Activated CD8-positive, alpha-beta memory T cell treated with anti-CD3 and anti-CD28 coated beads, Interleukin-2, amount 50 U/mL, for 24 hours (primary cell): ENCODE results near the gene AGMO.
"Not testable (repeated sequence)": the region's sequence is repeated elsewhere in the genome, so short reads cannot be mapped to it uniquely, and the experiment has no call there.

Experiments used
- DNase-seq: peaks from one replicate; pipeline ENCODE4 v3.0.0-alpha.2; 2020; ENCODE audit errors: extremely low read depth

AGMO gene

DNA sequence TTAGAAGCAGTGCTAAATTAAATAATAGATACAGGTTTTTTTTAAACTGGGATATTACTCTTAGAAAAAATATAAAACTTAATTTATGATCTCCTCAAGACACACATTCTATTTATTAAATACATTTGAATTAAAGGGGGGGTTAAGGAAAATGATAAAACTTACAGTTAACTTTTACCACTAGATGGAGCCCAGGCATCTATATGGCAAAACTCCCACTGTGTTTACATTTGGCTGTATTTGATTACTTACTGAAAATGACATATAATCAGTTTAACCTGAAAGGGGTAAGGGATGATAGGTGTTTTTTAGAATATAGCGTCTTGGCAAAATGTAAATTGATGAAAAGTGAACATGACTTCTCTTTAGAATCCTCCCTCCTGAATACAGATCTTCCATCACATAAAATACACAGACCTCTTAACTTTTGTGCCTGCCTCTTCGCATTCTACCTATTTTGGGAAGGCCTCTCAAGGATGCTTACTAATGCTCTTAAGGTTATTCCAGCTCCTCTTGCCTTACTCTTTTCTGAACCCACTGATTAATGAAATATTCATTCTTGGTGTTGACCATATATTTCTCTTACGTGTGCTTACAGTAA lies 235.7 kb downstream of the AGMO start:
- no peak for DNase-seq

DNA sequence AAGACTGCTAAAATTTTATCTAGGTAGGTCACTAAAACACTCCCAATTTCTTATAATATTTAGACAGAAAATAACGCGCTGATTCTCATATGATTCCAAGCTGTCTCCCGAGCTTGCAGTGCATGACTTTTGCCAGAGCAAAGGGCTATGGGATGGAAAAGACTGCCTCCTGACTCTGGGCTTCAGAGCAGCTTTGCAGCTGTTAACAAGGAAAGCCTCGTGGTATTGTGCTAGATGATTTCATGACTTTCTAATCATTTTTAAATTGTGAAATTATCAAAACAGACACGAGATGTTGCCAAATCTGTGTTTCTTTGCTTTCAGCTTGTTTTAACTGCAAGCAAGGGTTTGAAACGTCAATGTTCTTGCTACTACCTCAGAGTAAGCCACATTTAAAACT lies 238.3 kb downstream of the AGMO start:
- DNase-seq: no peak

DNA sequence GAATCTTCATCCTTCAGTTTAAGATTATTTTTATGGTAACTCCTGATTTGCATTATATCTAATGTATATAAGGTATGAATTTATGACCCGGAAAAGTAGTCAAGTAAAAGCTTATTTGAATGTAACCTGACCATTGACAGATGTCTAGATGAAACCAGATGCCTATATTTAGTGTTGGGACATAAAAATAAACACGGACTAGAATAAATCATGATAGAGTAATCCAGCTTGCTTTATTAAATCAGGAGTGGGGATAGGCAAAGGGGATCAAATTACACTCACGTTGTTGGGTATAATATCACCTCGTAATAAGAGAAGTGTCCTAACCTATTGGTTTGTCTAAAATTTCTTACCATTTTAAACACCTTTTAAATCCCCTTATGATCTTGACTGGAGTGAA lies 244.6 kb downstream of the AGMO start:
- DNase-seq: no peak

DNA sequence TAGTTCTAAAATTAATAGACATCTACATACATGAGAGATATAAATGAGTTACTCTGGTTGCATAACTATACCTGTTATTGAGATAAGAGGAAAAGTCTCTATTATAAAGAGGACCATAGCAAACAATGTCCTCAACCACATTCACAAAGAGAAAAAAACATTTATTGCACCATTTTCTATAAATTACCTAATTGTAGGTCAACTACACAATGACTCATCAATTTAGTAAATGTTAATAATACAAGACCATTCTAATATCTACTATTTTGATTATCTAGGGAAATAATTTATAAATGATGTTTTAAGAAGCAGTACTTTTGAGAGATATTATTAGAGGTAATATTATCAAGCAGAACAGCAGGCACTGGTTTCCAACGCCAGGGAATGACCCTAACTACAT lies 246.1 kb downstream of the AGMO start:
- no peak for DNase-seq

DNA sequence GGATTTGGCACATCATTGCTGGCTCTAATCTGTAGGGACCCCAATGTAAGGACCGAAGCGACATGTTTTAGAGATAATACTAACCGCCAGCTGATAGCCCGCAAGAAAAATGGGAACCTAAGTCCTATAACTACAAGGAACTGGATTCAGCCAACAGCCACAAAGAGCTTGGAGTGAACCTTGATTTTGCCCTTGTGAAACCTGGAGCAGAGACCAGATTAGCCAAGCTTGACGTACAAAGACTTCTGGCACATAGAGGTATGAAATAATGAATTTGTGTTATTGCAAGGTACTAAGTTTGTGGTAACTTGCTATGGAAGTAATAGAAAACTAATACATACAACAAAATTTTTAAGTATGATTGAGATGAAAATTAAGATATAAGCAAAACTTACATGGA lies 246.9 kb downstream of the AGMO start:
- no peak for DNase-seq

DNA sequence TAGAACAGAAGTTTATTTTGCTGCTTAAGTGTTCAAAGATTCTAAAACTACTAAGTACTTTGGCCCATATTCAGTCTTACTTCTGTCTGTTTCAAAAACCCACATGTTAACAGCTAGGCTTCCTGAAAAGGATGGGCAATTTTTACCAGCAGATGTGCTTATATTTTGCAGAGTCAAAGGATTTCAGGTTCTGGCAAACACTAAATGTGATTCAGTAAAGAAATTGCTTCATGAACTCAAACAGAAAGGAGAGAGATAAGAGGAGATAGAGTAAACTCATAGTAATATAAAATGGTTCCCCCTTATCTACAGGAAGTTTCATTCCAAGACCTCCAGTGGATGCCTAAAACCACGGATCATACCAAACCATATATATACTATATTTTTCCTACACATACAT lies 248.5 kb downstream of the AGMO start:
- DNase-seq: no peak

DNA sequence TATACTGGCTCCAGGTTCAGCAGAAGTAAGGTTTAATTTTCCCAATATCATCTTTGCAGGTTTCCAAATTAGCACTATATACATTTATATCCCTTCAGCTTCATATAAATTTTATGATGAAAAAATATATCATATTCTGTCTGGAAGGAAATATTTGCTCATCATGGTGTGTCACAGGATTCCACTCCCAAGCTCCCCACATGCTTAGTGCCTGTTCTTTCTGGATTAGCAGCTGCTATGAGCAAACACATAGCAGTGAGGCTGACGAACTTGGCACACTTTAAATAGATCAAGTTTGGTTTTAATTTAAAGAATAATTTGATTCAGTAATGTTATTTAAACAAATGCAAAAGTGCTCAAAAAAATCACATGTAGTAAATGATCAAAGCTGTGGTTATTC lies 251.9 kb downstream of the AGMO start:
- DNase-seq: no peak

DNA sequence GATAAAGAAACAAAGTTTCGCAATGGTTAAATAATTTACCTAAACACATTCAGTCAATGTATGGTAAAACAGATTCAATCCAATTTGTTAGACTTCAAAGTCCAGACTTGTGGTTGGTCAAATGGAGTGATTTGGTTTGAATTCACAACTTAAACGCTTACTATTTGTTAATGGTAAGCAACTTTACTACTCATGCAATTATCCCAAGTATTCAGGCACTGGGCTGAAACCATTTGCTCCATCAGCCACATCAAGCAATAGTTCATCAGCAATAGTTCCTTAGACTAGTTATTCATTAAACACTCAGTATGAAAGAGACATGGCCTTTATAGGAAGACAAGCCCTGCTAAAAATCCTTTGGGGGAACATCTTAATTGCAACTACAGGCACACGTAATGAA lies 253.0 kb downstream of the AGMO start:
- DNase-seq: no peak

DNA sequence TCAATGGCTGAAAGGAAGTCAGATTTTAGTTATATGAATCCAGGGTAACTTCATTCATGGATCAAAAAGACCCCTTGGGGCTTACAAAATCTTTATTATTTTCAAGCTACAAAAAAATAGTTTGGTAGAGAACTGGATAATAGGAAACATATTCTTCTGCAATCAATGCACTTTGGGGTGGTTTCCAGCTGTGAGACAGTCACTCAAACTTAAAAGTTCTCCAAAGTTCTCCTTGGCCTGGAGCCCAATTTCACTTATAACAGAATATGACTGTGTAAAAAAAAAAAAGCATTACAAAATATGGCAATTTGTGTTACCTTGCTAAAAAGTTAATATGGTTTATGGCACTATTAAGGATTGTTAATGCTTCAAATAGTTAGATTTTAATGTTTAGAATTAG lies 255.5 kb downstream of the AGMO start:
- DNase-seq: no peak

DNA sequence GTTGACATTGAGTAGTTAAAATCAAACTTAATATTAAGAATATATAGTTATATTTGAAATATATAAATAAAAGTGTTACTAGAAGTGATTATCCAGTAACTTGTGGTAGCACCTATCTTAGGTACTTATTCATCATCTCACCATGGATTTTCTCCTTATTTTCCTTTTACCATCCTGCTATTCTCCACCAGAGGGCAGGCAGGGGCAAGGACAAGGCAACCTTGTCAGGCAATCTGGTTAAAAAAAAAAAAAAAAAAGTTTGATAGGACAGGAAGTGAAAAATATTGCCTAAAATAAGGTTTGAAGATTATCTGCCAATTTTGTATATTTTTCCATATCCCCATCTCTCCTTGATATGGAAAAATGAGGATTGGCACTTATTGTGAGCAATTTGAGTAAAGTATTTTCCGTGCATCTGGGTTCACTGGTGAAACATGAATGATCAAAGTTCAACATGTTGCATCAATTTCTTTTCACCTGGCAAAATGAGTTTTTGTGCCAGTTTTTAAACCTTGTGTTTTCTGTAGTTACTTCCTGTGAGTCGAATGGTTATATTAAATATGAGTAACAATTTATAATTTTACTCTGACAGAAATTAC lies 256.7 kb downstream of the AGMO start:
- no peak for DNase-seq

DNA sequence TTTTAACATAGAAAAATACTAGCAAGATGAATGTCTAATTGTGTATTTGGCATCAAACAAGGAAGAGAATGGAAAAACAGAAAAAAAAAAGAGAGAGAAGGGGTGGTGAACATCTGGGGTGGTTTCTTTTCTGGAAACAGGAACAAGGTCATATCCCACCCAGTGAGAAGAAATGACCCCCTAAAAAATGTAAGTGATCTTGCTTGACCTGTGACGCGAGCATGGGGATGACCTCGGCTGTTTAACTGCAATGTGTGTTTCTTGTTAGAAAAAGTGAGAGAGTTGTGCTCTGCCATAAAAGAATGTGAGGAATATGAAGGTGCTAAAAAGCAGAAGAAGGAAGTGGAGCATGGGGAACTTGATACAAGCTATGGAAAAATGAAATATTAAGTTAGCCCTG lies 258.5 kb downstream of the AGMO start:
- DNase-seq: no peak

DNA sequence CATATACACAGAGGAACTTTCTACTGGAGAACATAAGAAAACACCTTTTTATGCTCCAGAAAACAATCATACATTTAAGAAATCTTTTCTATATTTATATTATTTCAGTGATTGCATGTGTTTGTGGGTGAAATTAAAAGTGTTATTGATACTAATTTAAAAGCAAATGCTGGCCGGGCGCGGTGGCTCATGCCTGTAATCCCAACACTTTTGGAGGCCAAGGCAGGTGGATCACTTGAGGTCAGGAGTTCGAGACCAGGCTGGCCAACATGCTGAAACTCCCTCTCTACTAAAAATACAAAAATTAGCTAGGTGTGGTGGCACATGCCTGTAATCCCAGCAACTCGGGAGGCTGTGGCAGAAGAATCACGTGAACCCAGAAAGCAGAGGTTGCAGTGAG lies 260.8 kb downstream of the AGMO start:
- DNase-seq: not testable (repeated sequence)

DNA sequence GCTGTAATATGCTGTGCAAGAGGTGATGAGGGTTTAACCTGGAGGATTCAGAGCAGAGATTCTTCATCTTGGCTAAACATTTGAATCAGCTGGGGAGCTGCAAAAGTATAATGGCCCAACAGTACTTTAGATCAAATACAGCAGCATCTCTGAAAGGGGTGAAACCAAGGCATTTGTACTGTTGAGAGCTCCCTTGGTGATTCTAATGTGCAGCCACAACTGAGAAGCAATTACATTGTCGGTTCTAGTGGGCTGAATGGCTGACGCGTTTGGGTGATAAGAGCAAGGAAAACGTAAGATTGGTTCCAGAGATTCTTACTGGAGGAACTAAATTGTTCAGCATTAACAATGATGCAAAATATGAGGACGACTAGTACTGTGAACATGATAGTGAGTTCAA lies 269.7 kb downstream of the AGMO start:
- no peak for DNase-seq

DNA sequence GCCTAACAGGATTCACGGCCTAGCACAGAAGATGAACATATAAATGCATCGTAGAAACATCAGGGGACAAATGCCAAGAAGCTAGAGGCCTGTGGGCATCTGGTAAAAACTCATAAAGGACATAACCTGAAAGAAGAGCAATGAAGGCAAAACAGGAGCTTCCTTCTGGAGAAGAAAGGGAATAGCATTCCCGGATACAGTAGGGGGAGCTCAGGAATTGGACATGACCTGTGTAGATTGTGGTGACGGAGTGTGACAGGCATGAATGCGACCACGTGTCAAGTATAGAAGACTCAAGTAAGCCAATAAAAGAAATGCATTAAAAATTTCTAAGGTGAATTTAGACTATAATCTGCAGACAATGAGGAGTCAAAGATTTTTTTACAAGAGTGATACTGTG lies 270.1 kb downstream of the AGMO start:
- no peak for DNase-seq

DNA sequence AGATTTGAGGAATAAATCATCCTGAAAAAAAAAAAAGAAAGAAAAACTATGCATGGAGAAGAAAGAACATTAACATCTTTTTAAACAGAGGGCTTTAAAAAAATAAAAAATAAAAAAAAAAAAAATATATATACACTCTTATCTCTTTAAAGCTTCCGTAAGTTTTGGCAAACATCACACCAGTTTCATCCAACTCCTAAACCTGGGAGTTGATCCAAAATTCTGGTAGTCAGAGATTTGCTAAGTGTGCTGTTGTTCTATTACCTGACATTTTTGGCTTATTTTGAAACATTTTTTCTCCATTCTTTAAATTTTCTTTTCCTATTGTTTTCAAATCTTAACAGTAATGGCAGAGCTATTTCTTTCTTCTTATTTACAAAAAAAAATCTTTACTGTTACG lies 273.1 kb downstream of the AGMO start:
- DNase-seq: no peak

DNA sequence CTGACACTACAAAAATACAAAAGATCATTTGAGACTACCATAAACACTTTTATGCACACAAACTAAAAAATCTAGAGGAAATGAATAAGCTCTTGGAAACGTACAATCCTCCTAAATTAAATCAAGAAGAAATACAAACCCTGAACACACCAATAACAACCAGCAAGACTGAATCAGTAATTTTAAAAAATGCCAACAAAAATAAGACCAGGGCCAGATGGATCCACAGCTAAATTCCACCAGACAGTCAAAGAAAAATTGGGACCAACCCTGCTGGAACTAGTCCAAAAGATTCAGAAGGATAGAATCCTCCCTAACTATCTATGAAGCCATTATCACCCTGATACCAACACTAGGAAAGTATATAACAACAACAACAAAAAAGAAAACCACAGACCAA lies 277.4 kb downstream of the AGMO start:
- DNase-seq: no peak

DNA sequence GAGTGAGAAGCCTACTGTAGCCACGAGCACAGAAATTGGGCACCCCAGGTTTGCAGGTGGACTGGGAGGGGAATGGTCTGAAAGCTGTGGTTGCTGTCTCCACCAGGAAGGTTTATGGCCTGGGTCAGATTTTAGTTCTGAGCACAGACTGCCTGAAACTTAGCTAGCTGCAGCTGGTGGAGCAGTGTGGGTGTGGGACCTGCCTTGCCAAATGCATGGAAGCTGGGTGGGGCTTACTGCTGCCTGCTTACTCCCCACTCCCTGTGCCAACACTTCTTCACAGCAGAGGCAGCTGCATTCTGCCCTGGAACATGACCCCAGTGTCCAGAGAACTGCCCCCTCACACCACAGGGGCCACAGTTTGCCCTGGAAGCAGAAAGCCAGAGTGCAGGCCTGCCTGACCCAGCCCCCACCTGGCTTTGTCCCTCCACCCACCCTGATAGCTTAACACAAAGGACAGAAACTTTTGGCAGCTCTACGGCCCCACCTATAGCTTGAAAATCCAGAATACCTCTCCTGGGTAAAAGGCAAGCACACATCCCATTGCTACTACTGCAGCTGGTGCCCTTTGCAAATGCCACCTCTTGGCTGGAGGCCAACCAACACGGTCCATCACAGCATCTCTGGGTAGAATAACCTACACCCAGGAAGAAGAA lies 281.6 kb downstream of the AGMO start:
- no peak for DNase-seq

DNA sequence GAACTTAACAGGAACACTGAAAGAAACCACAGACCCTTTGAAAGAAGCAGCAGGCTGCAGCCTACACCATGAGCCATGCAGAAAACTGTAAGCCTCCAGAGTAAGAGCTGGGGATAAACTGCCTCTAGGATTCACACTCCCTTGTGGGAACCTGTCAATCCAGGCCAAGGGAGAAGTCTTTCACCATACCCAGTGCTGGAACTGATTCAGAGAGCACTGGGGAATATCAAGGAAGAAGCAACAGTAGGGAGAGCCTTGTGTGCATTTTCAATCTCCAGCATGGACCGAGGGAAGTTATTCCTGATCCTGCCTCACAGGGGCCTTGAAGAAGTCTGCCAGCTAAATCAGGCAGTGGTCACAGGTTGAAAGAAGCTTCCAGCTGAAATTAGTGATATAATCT lies 282.2 kb downstream of the AGMO start:
- no peak for DNase-seq

DNA sequence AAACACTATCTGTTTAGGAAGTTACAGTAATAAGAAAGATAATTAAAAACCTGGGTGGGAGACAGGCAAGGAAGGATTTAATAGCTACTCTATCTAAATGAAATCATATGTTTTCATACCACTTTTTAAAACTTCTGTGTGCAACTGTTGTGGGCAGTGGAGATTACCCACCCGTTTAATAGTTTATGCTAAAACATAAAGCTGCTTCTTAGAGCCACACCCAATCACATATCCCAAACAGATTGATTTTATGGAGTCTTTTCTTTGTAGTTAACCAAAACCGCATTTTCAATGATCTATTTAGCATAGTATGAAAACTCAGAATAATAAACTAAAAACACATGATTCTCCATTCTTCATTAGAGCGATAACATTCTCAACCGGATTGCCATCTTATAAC lies 304.1 kb downstream of the AGMO start:
- no peak for DNase-seq

DNA sequence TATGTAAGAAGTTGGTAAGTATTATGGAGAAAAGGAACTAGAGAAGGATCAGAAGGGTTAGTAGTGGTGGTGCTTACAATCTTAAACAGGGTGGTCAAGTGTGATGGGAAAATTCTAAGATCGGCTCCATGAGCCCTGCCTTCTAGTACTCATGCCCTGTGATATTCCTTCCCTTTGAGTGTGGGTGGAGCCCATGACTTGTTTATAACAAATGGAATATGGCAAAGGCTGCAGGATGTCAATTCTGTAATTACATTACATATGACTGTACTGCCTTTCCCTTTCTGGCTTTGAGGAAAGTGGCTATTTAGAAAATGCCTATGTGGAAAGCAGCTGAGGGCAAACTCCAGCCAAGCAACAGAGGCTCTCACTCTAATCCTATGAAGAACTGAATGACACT lies 309.6 kb downstream of the AGMO start:
- DNase-seq: no peak

DNA sequence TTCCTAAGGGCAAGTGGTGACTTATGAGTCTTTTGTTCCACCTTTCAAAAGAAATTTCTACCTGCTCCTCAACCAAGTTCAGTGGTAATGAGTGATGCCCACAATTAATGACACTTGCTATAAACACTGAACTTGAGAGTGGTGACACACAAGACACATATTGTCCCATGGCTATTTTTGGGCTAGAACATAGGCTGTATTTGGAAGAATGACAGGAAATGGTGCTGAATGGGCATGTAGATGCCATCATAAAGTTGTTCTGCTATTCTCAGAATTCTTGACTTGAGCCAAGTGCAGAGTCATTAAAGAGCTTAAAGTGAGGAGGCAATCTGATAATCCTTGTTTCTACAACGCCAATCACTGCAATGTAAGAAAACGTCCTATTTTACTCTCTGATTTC lies 313.3 kb downstream of the AGMO start:
- no peak for DNase-seq

DNA sequence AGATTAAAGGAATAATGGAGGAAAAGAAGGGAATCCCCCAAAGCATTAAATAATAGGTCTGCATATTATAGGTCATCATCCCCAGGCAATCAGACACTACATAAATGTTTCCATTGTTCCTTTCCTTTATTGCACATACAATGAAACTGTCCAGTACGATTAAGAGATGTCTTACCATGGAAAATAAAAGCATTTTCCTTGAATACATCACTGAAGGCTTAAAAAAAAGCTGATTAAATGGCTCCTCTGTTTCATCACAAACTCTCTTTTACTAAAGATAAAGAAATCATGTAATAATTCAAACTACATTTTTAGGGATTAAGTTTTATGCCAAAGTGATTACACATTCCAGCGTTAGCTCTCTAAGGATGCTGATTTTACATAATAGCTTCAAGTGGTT lies 316.0 kb downstream of the AGMO start:
- no peak for DNase-seq

DNA sequence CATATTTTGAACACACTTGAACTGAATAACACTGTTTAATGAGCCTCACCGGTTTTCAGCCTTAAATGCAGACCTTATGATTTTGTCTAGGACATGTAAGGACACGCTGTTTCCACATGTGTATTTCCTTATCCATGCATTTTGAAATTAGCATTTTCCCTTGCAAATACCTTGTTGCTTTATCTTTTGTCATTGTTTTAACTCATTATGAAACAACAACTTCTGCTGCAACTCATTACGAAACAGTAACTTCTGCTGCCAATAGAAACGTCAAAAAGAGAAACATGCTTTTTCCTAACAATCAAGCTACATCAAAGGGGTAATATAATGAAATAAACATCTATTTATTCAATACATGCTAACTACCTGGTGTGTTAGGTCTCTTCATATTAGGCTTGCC lies 322.0 kb downstream of the AGMO start:
- no peak for DNase-seq

DNA sequence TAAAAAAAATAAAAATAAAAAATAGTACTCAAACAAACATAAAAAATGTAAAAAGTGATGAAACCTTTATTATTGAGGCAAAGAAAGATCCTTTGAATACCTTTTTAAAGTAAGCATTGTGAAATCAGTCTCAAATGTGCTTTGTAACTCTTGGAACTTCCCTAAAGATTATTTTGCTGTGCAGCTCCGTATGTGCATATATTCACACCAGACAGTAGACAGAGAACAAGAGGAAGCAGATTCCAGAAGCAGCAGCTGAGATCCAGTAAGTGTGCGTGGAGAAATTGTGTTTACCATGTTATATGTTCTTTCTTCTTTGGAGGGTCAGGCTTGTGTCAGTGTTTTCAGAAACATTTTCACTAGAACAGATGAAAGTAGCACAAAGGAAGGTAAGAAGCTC lies 324.9 kb downstream of the AGMO start:
- DNase-seq: no peak
